Vagina (tissue), 2 donors: ENCODE measurements around the gene ASTN2. TPM values are rescaled to one million over a fixed set of nuclear protein-coding genes. Genes with fewer than 3 reads are reported as not detected.
A peak's percentile ranks its signal among the peaks of the same experiment; 100 is the strongest.

Experiments used
- DNase-seq, 2 donors: peaks; one replicate each; pipeline ENCODE4 v3.0.0-alpha.2; 2017; ENCODE audit errors: extremely low spot score in 2 of 2
- H3K27ac ChIP-seq: fragments of 200-600 bp; sonication (generic); one replicate; pipeline ENCODE4 v1.5.1; 2019
- H3K27me3 ChIP-seq: fragments of 200-600 bp; sonication (generic); one replicate; pipeline ENCODE4 v1.5.1; 2019
- H3K36me3 ChIP-seq, 2 donors: fragments of 200-600 bp; sonication (generic); one replicate each; pipeline ENCODE4 v1.5.1; 2017 to 2019
- H3K4me1 ChIP-seq: fragments of 200-600 bp; sonication (generic); one replicate; pipeline ENCODE4 v1.5.1; 2019
- H3K4me3 ChIP-seq, 2 donors: fragments of 200-600 bp; sonication (generic); 1 replicate in 1 of 2; 2 replicates in 1 of 2; pipeline ENCODE4 v1.5.1; 2016 to 2019
- H3K9me3 ChIP-seq: fragments of 200-600 bp; sonication (generic); one replicate; pipeline ENCODE4 v1.5.1; 2019
- CTCF ChIP-seq, 3 experiments: fragments of 450-650 bp in 2 of 3; fragments of 200-600 bp in 1 of 3; sonication (generic) in 1 of 3; IDR thresholded peaks; one replicate each; pipeline ENCODE4 v1.5.1; 2017 to 2019; ENCODE audit warnings: antibody characterized with exemption in 3 of 3, mild to moderate bottlenecking in 2 of 3, moderate library complexity in 2 of 3
- POLR2A ChIP-seq, 2 donors: fragments of 450-650 bp; IDR thresholded peaks; one replicate each; pipeline ENCODE4 v1.6.1; 2017; ENCODE audit warnings: antibody characterized with exemption in 2 of 2, mild to moderate bottlenecking in 2 of 2, moderate library complexity in 2 of 2
- POLR2AphosphoS5 ChIP-seq, 2 donors: sonication (generic); formaldehyde crosslinking; IDR thresholded peaks; one replicate each; pipeline ENCODE4 v1.9.0; 2017; ENCODE audit warnings: antibody characterized with exemption in 2 of 2, mild to moderate bottlenecking in 2 of 2, low read depth in 1 of 2; ENCODE audit not compliant: insufficient read depth in 1 of 2
- intact Hi-C: fragments of 100-400 bp; cut with DNase I; formaldehyde crosslinking; loops from one replicate; pipeline ENCODE4 v1.15.1; 2023
- total RNA-seq: library from RNA; depleted of rRNA; stranded (reverse); fragments of >200 nt; gene quantifications from one replicate; pipeline ENCODE4 v1.2.3, GENCODE V29; 2016

The ASTN2 gene
- total RNA-seq, 1 donor from 2014 or later: 4.4 TPM

- no peaks in the 10 kb centered on the region for H3K27me3 ChIP-seq
- H3K4me3 ChIP-seq: no peak overlapping the region
- H3K27ac ChIP-seq: no peak overlapping the region
- TF ChIP-seq CTCF (IDR thresholded peaks at IDR 0.05) (no peak), POLR2AphosphoS5 (IDR thresholded peaks at IDR 0.05; ENCODE audit: insufficient read depth in 1 of 2, low read depth in 1 of 2) (no peak), POLR2A (IDR thresholded peaks at IDR 0.05) (no peak)
- no peaks in the 10 kb centered on the region for H3K36me3 ChIP-seq
- intact Hi-C loops: no loop called here
- no peak for DNase-seq
- no peaks in the 10 kb centered on the region for H3K4me1 ChIP-seq
- no peaks in the 10 kb centered on the region for H3K9me3 ChIP-seq
Measured at GRCh38 chr9:116741086-116741740, 673.6 kb downstream of the ASTN2 start.

DNA sequence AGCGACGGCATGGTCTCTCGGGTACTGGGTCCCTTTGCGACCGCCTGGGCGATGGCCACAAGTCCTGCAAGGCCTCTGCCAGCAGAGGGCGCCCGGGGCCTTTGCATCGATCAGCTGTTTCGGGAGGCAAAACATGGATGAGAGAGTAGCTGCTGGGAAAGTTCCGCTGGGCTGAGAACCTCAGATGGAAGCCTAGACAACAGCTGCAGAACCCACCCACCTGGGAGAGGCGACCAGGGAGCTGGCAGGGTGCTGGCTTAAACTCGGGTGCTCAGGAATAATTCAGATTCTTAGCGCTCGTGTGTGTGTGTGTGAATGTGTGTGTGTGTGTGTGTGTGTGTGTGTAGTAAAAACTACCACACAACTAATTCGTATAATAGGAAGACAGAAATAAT is 677.7 kb downstream of the ASTN2 start:
- Histone ChIP-seq H3K36me3 (no peaks in the 10 kb centered on the region), H3K27me3 (no peaks in the 10 kb centered on the region), H3K4me1 (no peaks in the 10 kb centered on the region), H3K9me3 (no peaks in the 10 kb centered on the region), H3K4me3 (no peak overlapping the region), H3K27ac (no peak overlapping the region)
- no peak for DNase-seq
- no peak for TF ChIP-seq POLR2A (IDR thresholded peaks at IDR 0.05)
- peak in 2 of 3 experiments; percentile 46 to 75 for TF ChIP-seq CTCF (IDR thresholded peaks at IDR 0.05)
- intact Hi-C loops: no loop called here

DNA sequence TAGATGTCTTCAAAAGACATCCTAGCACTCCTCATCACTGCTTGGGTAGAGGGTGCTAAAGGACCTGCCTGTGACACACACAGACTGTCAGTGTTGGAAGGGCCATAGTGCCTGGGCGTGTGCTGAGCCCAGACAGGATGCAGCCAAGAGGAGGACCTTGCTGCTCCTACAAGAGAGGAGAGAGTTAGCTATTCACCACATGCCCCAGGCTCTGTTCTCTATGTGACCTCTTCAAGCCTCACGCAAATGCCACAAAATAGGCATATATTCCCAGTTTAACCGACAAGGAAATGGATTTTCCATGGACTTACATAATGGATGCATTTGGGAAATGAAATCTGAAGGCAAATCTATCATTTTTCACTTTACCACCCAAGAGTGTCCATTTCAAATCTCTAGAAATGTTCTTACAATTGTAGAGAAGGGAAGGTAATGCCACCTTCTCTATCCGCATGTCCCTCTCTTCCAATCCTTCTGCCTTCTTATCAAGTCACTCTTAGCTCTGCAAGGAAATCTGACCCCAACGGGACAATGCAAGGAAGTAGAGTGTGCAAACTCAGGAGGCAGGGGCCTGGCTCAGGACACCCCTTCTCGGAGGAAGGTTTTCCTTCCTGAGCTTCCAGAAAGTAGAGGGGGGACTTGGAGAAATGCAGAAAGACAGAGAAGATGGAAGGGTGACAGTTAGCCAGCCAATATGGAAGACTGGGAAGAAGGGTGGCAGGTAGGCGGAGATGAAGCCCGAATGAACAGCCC is 678.3 kb downstream of the ASTN2 start:
- Histone ChIP-seq H3K9me3 (no peaks in the 10 kb centered on the region), H3K4me1 (no peaks in the 10 kb centered on the region), H3K27ac (no peak overlapping the region), H3K36me3 (no peaks in the 10 kb centered on the region), H3K27me3 (no peaks in the 10 kb centered on the region), H3K4me3 (no peak overlapping the region)
- intact Hi-C loops: no loop called here
- DNase-seq: no peak
- TF ChIP-seq CTCF (IDR thresholded peaks at IDR 0.05) (no peak), POLR2A (IDR thresholded peaks at IDR 0.05) (no peak), POLR2AphosphoS5 (IDR thresholded peaks at IDR 0.05; ENCODE audit: insufficient read depth in 1 of 2, low read depth in 1 of 2) (no peak)

GRCh38 chr9:116733010-116733641 is 681.7 kb downstream of the ASTN2 start:
- Histone ChIP-seq H3K27me3 (no peaks in the 10 kb centered on the region), H3K9me3 (no peaks in the 10 kb centered on the region), H3K36me3 (no peaks in the 10 kb centered on the region), H3K4me1 (no peaks in the 10 kb centered on the region), H3K4me3 (no peak overlapping the region), H3K27ac (no peak overlapping the region)
- no peak for DNase-seq
- intact Hi-C loops: no loop called here
- TF ChIP-seq POLR2A (IDR thresholded peaks at IDR 0.05): no peak
- TF ChIP-seq POLR2AphosphoS5 (IDR thresholded peaks at IDR 0.05; ENCODE audit: insufficient read depth in 1 of 2, low read depth in 1 of 2): no peak
- no peak for TF ChIP-seq CTCF (IDR thresholded peaks at IDR 0.05)

- Histone ChIP-seq H3K4me1 (no peaks in the 10 kb centered on the region), H3K9me3 (no peaks in the 10 kb centered on the region), H3K4me3 (no peak overlapping the region), H3K27me3 (no peaks in the 10 kb centered on the region), H3K36me3 (no peaks in the 10 kb centered on the region), H3K27ac (no peak overlapping the region)
- no peak for DNase-seq
- intact Hi-C loops: no loop called here
- TF ChIP-seq POLR2AphosphoS5 (IDR thresholded peaks at IDR 0.05; ENCODE audit: insufficient read depth in 1 of 2, low read depth in 1 of 2) (no peak), CTCF (IDR thresholded peaks at IDR 0.05) (no peak), POLR2A (IDR thresholded peaks at IDR 0.05) (no peak)
Measured at GRCh38 chr9:116726602-116727001, 688.3 kb downstream of the ASTN2 start.
